ENCODE measurements around the gene ZNHIT3. TPM values are rescaled to one million over a fixed set of nuclear protein-coding genes. Genes with fewer than 3 reads are reported as not detected.

Gene ZNHIT3
- total and polyA plus RNA-seq, 2 of the 13 experiments (the other 11 are each of a cell fraction or from before 2014, with no cell fraction given), result 66.6 to 77.4 TPM

DNA sequence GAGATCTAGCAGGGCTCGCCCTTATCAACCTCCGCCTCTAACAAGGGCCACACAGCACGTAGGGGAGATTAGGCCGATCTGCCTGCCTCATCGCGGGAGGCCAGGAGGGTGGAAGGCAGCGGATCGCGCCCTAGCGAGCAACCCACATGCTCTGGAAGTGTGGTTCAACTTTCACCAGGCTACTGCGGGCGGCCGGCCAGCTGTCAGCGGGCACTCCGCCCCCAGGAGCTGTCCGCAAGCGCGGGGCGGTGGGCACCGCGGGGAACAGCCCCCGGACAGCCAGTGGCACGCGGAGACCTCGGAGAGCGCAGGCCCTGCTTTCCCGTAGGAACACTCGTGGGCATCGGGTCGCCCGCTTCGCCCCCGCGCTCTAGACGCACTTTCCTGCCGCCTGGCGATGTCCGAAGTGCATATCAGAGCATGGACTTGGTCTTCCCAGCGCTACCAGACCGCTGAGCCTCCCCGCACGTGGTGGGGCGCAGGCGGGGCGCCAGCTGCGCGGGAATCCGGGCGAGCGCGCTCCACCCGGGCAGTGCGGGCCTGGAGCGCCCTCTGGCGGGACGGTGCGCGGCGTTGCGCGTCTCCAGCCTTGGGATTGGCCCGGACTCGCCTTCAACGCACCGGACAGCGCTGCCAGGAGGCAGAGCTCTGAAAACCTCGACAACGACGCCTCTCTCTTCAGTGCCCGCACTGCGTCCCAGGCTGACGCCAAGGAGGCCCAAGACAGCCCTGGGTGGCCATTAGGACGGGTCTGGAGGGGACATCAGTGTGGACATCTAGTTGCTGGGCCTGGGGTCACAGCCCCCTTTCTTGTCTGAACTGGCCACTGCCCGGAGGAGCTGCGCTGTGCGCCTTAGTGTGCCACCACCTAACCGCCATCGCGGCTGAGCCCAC, 3.6 kb upstream of the ZNHIT3 start (continued):
- TF ChIP-seq, protein P1, sequence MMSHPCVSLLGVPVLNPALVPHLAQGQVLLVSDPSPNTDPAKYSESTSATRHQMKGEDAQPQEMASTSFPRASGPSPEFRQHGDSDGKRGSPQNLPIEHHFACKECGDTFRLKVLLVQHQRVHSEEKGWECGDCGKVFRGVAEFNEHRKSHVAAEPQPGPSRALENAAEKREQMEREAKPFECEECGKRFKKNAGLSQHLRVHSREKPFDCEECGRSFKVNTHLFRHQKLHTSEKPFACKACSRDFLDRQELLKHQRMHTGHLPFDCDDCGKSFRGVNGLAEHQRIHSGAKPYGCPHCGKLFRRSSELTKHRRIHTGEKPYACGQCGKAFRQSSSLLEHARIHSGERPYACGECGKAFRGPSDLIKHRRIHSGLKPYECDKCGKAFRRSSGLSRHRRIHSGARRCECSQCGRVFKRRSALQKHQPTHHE (CRISPR knock-in tag; IDR thresholded peaks at IDR 0.05; ENCODE audit: borderline replicate concordance), result peak; percentile 82; the same call in 1 of the 2 replicates
- TF ChIP-seq NFE2L1 (CRISPR knock-in tag; IDR thresholded peaks at IDR 0.05; ENCODE audit: borderline replicate concordance) (no peak), ZEB1 (IDR thresholded peaks at IDR 0.05; ENCODE audit: insufficient replicate concordance, low read depth) (no peak), ZNF883 (CRISPR knock-in tag; IDR thresholded peaks at IDR 0.05; ENCODE audit: not compliant biosample characterization) (peak; percentile 96), CCDC6 (CRISPR knock-in tag; IDR thresholded peaks at IDR 0.05) (peak; percentile 82), ATF7 (IDR thresholded peaks at IDR 0.05) (no peak), ATF7 (CRISPR knock-in tag; IDR thresholded peaks at IDR 0.05) (no peak), ZNF891 (CRISPR knock-in tag; IDR thresholded peaks at IDR 0.05) (peak; percentile 76; the same call in 1 of the 2 replicates), MAFF (IDR thresholded peaks at IDR 0.05; ENCODE audit: low read depth, low read length) (no peak), ZSCAN31 (CRISPR knock-in tag; IDR thresholded peaks at IDR 0.05; ENCODE audit: low read depth) (peak; percentile 85; the same call in 1 of the 2 replicates), PRMT3 (CRISPR knock-in tag; IDR thresholded peaks at IDR 0.05; ENCODE audit: borderline replicate concordance, low read depth) (peak; percentile 93; the same call in 1 of the 2 replicates)
- TF ChIP-seq, protein P2, sequence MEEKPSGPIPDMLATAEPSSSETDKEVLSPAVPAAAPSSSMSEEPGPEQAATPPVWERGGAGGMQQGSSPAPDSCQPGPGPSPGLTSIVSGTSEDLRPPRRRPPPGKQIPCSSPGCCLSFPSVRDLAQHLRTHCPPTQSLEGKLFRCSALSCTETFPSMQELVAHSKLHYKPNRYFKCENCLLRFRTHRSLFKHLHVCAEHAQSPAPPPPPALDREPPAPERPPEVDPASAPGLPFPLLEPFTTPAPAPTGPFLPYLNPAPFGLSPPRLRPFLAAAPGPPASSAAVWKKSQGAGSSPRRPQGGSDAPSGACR (CRISPR knock-in tag; IDR thresholded peaks at IDR 0.05), result no peak
- TF ChIP-seq, protein P3, sequence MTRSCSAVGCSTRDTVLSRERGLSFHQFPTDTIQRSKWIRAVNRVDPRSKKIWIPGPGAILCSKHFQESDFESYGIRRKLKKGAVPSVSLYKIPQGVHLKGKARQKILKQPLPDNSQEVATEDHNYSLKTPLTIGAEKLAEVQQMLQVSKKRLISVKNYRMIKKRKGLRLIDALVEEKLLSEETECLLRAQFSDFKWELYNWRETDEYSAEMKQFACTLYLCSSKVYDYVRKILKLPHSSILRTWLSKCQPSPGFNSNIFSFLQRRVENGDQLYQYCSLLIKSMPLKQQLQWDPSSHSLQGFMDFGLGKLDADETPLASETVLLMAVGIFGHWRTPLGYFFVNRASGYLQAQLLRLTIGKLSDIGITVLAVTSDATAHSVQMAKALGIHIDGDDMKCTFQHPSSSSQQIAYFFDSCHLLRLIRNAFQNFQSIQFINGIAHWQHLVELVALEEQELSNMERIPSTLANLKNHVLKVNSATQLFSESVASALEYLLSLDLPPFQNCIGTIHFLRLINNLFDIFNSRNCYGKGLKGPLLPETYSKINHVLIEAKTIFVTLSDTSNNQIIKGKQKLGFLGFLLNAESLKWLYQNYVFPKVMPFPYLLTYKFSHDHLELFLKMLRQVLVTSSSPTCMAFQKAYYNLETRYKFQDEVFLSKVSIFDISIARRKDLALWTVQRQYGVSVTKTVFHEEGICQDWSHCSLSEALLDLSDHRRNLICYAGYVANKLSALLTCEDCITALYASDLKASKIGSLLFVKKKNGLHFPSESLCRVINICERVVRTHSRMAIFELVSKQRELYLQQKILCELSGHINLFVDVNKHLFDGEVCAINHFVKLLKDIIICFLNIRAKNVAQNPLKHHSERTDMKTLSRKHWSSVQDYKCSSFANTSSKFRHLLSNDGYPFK (CRISPR knock-in tag; IDR thresholded peaks at IDR 0.05; ENCODE audit: borderline replicate concordance), result no peak
- TF ChIP-seq, protein P4, sequence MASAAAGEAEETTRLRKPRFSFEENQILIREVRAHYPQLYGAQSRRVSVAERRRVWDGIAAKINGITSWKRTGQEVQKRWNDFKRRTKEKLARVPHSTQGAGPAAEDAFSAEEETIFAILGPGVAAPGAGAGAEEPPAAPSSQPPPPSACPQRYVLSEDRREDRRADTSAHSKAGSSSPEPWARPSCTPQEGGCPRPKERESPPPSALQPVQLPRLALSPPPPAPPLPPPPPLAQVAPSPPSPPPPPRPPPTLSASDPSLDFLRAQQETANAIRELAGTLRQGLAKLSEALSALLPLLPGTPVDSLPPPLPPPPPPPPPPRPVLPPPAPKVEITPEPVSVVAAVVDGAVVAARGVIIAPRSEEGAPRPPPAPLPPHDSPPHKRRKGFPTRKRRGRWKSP (CRISPR knock-in tag; IDR thresholded peaks at IDR 0.05), result peak; percentile 98
- TF ChIP-seq, protein P5, sequence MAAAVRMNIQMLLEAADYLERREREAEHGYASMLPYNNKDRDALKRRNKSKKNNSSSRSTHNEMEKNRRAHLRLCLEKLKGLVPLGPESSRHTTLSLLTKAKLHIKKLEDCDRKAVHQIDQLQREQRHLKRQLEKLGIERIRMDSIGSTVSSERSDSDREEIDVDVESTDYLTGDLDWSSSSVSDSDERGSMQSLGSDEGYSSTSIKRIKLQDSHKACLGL (CRISPR knock-in tag; IDR thresholded peaks at IDR 0.05), result peak; percentile 95
- TF ChIP-seq, protein P6, sequence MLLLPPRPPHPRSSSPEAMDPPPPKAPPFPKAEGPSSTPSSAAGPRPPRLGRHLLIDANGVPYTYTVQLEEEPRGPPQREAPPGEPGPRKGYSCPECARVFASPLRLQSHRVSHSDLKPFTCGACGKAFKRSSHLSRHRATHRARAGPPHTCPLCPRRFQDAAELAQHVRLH (CRISPR knock-in tag; IDR thresholded peaks at IDR 0.05; ENCODE audit: borderline replicate concordance, low read depth), result peak; percentile 88; the same call in 1 of the 2 replicates
